GM19351 (cell line): ENCODE results near the gene LPIN1.
A peak's percentile ranks its signal among the peaks of the same experiment; 100 is the strongest.

ENCODE experiments used
- ATAC-seq: cut with Tn5 transposase; IDR thresholded peaks from one replicate; pipeline ENCODE4 v1.9.1; 2021; ENCODE audit warnings: mild to moderate bottlenecking, moderate library complexity; ENCODE audit not compliant: unreplicated experiment

The LPIN1 gene

GRCh38 chr2:11778923-11779757 is 32.7 kb downstream of the LPIN1 start:
- ATAC-seq: peak; percentile 87

DNA sequence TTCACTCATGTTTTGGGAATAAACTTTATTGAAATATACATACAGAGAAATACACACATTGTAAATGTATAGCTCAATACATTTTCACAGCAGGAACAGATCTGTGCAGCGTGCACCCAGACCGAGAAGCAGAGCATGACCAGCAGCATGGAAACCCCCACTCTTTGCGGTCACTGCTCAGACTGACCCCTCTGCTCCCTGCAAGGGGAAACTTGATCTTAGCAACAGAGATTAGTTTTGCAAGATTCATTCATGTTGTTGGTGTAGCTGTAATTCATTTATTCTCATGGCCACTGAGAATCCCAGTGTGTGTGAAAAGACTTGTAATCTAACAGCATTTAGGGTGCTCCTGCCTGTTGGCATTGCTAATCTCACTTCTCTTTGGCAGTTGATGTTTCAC is 35.2 kb downstream of the LPIN1 start:
- ATAC-seq: no peak

GRCh38 chr2:11784280-11784679 is 37.8 kb downstream of the LPIN1 start:
- ATAC-seq: no peak

DNA sequence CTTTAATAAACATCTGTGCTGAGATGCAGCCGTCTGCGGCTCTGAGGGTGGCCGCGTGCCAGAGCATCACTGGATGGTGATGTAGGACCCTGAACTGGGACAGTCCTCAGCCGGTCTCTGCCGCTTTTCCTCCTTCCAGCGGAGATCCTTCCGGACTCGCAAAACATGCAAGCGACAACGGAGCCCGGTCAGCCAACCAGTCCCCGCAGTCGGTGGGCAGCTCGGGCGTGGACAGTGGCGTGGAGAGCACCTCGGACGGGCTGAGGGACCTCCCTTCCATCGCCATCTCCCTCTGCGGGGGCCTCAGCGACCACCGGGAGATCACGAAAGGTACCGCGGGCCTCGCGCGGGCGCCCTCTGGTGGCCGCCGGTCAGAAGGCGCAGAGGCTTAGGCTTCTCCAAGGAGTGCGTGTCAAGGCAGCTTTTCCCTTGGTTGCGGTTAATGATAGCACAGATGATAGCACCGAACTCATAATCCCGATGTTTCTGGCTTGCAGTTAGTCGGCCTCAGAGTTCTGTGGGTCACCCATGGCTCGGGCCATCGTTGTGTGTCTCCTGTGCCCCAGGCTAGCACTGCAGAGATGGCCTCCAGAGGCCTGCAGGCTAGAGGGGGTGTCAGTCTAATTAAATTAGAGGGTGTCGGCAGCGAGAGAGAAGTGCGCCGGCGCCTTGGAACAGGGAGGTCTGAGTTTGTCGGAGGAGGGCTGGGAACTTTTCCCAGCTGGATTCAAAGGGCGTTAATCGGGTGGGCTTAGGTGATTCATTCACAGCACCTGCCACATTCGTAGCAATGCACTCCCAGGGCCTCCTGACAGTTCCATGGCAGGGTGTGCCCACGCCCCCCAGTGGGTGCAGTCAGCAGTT is 38.5 kb downstream of the LPIN1 start:
- ATAC-seq: no peak

- no peak for ATAC-seq
Observed at GRCh38 chr2:11785611-11785940, 39.1 kb downstream of the LPIN1 start.

DNA sequence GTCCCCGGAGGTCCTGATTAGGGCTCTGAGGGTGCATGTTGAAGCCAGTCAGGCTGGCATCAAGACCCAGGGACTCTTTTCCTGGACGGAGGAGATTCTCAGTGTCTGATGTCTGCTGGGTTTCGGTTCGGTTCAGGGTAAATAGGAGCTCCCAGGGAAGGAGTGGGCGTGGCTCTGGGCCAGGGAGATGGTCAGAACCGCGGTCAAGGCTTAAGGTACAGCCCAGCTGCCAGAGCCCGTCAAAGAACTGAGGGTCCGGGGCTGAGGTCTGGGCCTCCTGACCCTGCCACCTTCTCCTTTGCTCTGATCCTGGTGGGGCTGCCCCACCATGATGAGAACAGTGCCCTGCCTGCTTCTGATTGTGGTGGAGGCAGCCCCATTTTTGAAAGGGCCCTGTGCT is 39.8 kb downstream of the LPIN1 start:
- ATAC-seq: no peak

DNA sequence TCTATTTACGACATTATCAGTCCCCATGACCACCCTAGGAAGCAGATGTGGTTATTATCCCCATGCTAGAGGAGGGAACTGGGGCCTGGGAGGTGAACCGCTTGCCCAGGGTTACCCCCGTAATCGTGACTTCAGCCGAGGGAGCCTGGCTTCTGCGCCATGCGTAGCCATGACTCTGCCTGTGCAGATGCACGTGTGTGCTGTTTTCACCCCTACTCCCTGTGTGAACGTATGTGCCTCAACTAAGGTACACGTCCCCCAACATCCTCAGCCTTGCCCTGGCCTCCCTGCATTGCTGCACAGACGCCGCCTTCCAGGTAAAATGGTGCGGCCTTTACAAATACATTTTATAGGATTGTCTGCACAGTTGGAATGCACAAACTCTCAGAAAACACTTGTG is 40.2 kb downstream of the LPIN1 start:
- ATAC-seq: no peak

DNA sequence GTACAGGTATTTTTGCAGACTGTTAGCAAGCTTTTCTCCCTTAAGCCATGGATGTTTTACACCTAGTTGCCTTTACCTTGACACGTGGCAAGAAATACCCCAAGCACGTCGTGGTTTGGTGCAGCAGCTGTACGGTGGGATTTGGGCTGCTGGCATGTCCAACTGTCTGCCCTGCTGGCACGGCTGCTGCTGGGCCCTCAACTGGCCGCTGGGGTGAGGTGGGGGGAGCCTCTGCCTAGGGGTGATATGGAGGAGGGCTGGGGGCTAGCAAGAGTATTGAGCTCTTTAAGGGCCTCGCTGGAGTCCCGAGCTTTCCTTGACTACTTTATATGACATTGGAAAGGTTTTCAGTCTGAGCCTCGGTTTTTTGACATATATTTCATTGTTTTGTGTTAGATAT is 41.6 kb downstream of the LPIN1 start:
- no peak for ATAC-seq

DNA sequence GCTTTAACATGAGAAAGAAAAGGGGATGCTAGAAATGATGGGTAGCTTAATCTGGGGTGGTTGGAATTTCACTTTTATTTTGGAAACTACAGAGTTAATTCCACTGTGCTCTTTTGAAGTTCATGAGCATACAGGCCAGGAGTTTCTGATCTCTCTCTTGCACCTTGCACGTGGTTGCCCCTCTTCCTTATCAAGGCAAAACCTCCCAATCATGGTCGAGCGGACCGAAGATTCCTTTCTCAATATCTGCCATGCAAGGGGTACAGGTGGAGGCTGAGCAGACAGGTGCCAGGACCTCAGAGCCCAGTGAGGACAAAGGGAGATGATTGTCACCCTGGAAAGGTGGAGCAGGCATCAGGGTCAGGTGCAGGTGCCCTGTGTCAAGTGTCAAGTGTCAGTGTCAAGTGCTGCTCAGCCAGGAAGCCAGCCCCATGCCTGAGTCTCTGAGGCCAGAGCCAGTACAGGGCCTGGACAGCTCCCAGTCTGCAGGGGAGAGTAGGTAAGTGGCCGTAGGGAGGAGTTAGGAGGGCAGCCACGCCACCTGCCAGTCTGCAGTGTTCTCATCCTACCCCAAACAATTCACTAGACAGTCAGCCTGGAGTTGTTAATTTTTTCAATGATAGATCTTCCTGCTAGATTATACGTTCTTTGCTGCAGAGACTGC is 42.2 kb downstream of the LPIN1 start:
- no peak for ATAC-seq

DNA sequence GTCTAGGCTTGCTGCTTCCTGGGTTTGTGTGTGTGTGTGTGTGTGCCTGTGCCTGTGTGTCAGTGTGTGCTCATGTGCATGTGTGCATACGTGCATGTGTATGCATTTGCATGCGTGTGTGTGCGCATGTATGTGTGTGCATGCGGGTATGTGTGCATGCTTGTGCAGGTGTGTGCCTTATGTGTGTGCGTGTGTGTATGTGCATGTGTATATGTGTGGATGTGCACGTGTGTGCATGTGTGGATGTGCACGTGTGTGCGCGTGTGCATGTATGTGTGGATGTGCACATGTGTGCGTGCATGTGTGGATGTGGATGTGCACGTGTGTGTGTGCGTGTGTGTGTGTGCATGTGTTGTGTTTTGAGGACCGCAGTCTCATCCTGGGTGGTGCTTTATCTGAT is 42.8 kb downstream of the LPIN1 start:
- ATAC-seq: no peak

- ATAC-seq: no peak
Observed at GRCh38 chr2:11790228-11790627, 43.8 kb downstream of the LPIN1 start.

- no peak for ATAC-seq
Observed at GRCh38 chr2:11795590-11795989, 49.2 kb downstream of the LPIN1 start.

GRCh38 chr2:11796190-11797171 is 50.0 kb downstream of the LPIN1 start:
- no peak for ATAC-seq

- ATAC-seq: no peak
Observed at GRCh38 chr2:11797846-11798245, 51.4 kb downstream of the LPIN1 start.

DNA sequence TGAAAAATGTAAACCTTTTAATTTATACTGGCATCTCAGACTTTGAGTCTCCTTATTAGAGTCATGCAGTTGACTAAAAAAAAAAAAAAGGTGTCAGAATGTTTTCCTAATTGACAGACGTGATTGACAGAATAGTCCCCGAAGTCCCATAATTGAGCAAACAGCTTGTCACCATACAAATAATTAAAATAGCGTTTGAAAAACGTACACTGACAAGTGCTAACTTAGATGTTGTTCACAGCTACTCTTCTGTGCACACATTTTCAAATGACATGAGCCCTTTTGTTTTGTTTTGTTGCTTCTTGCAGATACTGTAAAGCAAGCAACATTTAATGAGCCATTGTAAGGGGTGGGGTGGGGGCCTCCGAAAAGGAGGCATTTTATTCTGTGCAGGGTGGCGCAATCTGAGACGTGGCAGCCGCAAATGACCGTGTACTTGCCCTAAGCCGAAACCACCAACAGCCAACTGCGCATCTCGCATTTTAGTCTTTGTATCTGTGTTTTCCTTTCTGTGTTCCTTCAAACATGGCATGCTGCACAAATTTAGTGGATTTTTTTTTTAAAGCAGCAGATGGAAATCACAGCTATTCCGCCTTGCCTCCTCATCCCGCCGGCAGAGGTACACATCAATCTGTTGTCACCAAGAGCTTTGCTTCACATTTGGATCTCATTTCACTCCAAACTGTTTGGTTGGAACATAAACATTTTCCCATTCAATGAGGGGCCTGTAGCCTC is 52.4 kb downstream of the LPIN1 start:
- ATAC-seq: no peak

DNA sequence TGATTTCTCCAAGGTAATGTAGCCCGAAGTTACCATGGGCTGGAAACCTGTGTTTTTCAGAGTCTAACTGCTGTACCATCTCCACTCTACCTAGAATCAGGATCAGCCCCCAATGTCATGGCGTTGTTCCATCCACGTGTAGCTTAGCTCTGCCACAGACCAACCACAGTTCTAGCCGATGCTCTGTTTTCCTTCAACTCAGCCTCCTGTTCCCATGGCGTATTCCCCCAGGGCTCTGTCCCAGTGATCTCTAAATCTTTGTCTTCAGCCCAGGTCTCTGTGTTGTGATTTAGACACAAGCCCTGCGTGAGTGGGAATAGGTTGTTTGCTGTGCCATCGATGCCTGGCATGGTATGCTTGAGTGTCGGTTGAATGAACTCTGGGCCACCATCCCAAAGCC is 53.4 kb downstream of the LPIN1 start:
- ATAC-seq: no peak

DNA sequence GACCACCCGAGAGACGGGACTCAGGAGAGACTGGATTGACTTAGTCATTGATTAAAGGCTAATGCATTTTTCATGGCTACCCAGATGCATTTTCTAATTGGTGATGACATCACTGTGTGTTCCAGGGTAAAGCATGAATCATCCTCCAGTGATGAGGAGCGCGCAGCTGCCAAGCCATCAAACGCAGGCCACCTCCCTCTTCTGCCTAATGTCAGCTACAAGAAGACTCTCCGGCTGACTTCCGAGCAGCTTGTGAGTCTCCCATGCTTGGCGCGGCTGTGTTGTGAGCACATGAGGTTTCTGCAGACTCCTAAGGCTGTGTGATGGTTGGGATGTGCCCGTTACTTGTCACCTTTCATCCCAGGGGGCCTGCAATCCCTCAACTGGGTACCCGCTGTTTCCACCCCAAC is 56.4 kb downstream of the LPIN1 start:
- ATAC-seq: no peak

DNA sequence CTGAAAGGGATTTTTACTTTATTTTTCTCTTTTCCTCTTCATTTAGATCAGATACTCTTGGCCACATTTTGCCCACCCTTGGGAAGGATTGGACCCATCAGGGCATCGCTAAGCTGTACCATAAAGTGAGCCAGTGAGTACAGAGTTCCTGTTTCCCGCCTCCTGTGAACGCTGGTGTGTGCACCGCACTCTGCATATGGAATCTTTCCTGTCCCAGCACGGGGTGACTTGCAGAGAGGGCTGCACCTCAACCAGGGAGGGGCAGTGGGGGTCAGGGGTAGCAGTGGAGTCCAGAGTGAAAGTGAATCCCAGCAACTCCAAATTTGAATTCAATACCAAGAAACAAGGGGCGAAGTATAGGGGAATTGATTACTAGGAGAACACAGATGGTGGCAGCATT is 58.6 kb downstream of the LPIN1 start:
- no peak for ATAC-seq

DNA sequence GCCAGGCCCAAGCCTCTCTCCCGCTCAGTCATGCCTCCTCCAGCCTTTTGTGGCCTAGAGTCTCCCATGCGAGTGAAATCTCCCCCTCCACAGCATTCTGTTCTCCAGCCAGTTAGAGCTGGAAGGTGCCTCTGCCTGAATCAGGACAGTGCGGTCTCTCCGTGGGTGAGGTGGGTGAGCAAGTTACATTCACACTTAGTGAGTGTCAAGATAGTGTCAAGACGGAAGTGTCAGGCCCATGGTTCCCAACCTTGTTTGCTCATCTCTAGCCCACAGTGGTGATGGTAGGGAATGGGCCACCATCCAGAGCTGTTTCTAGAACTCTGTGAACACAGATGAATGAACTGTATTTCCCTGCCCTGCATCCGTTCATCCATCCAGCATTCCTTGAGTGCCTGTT is 59.5 kb downstream of the LPIN1 start:
- no peak for ATAC-seq
